ENCODE measurements around the gene NEU2. TPM values are rescaled to one million over a fixed set of nuclear protein-coding genes. Genes with fewer than 3 reads are reported as not detected.
A peak's percentile ranks its signal among the peaks of the same experiment; 100 is the strongest.
"Not testable (repeated sequence)": the region's sequence is repeated elsewhere in the genome, so short reads cannot be mapped to it uniquely, and the experiment has no call there.

Gene NEU2
- total RNA-seq, 5 donors from 2014 or later (not counting 1 experiment from before 2014, with no cell fraction given) = not detected

- DNase-seq (no peak), ATAC-seq (replicated peaks in 1 of 4) (no peak)
- Histone ChIP-seq H3K27ac (ENCODE audit: low read length) (no peak overlapping the region), H3K4me1 (ENCODE audit: control insufficient read depth in 1 of 2, extremely low read depth in 1 of 2, insufficient read depth in 2 of 2, low read length in 2 of 2) (peaks cover 0 to 15% of the 10 kb centered on the region in 2 experiments), H3K4me3 (ENCODE audit: control insufficient read depth in 1 of 2, extremely low read depth in 1 of 2, low read length in 1 of 2) (no peak overlapping the region), H3K27me3 (replicated peaks in 1 of 2; ENCODE audit: control insufficient read depth in 2 of 2, extremely low read depth in 1 of 2, insufficient read depth in 2 of 2, low read length in 1 of 2) (no peaks in the 10 kb centered on the region), H3K36me3 (ENCODE audit: control insufficient read depth in 2 of 2, extremely low read depth in 1 of 2, insufficient read depth in 1 of 2, low read length in 1 of 2) (no peaks in the 10 kb centered on the region), H3K9me3 (no peaks in the 10 kb centered on the region)
- 95% methylated on average over 9 of the region's 9 CpGs for WGBS (ENCODE audit: insufficient coverage)
- CTCF ChIA-PET = no interaction called here
- H3K9me3 Mint-ChIP-seq = no peaks in the 10 kb centered on the region
- no peak overlapping the region for H3K4me3 Mint-ChIP-seq
- H3K27me3 Mint-ChIP-seq = peaks cover 0 to 2% of the 10 kb centered on the region in 2 donors
- peaks cover 2 to 13% (median 6%) of the 10 kb centered on the region in 3 donors for H3K4me1 Mint-ChIP-seq
- no peak overlapping the region for H3K27ac Mint-ChIP-seq
- no peaks in the 10 kb centered on the region for H3K36me3 Mint-ChIP-seq
- POLR2A ChIA-PET = interaction anchor here in 1 of 2 donors (0.7 kb wide), 1 partner anchor 737 kb away, joined by 3 read pairs; no protein-coding TSS in a partner anchor
These were observed 15.2 kb downstream of the NEU2 start for GRCh38 chr2:233047667-233048066.

- Mint-ChIP-seq H3K27ac (peak overlapping the region in 1 of 2 donors; percentile 56), H3K9me3 (no peaks in the 10 kb centered on the region), H3K4me1 (peaks cover 2 to 14% (median 6%) of the 10 kb centered on the region in 3 donors), H3K36me3 (no peaks in the 10 kb centered on the region), H3K27me3 (peaks cover 0 to 2% of the 10 kb centered on the region in 2 donors), H3K4me3 (no peak overlapping the region)
- Histone ChIP-seq H3K27ac (ENCODE audit: low read length) (no peak overlapping the region), H3K4me3 (ENCODE audit: control insufficient read depth in 1 of 2, extremely low read depth in 1 of 2, low read length in 1 of 2) (no peak overlapping the region), H3K36me3 (ENCODE audit: control insufficient read depth in 2 of 2, extremely low read depth in 1 of 2, insufficient read depth in 1 of 2, low read length in 1 of 2) (no peaks in the 10 kb centered on the region), H3K27me3 (replicated peaks in 1 of 2; ENCODE audit: control insufficient read depth in 2 of 2, extremely low read depth in 1 of 2, insufficient read depth in 2 of 2, low read length in 1 of 2) (no peaks in the 10 kb centered on the region), H3K9me3 (no peaks in the 10 kb centered on the region), H3K4me1 (ENCODE audit: control insufficient read depth in 1 of 2, extremely low read depth in 1 of 2, insufficient read depth in 2 of 2, low read length in 2 of 2) (peaks cover 0 to 16% of the 10 kb centered on the region in 2 experiments)
- ATAC-seq (replicated peaks in 1 of 4) (no peak), DNase-seq (no peak)
- 88% methylated on average over 10 of the region's 10 CpGs for WGBS (ENCODE audit: insufficient coverage)
- CTCF ChIA-PET = interaction anchor here in 1 of 2 donors (0.7 kb wide), 1 partner anchor 226 kb away, joined by 3 read pairs; no protein-coding TSS in a partner anchor
- POLR2A ChIA-PET = interaction anchor here in 1 of 2 donors (0.6 kb wide), 1 partner anchor 12 kb away, joined by 3 read pairs; no protein-coding TSS in a partner anchor
These were observed 16.2 kb downstream of the NEU2 start for GRCh38 chr2:233048569-233049193.

GRCh38 chr2:233049194-233049761 lies 16.8 kb downstream of the NEU2 start:
- Mint-ChIP-seq H3K27me3 (peaks cover 0 to 2% of the 10 kb centered on the region in 2 donors), H3K36me3 (no peaks in the 10 kb centered on the region), H3K27ac (peak overlapping the region in 1 of 2 donors; percentile 56), H3K4me3 (no peak overlapping the region), H3K4me1 (peaks cover 8 to 20% (median 12%) of the 10 kb centered on the region in 3 donors), H3K9me3 (no peaks in the 10 kb centered on the region)
- Histone ChIP-seq H3K4me3 (ENCODE audit: control insufficient read depth in 1 of 2, extremely low read depth in 1 of 2, low read length in 1 of 2) (no peak overlapping the region), H3K4me1 (ENCODE audit: control insufficient read depth in 1 of 2, extremely low read depth in 1 of 2, insufficient read depth in 2 of 2, low read length in 2 of 2) (peaks cover 0 to 22% of the 10 kb centered on the region in 2 experiments), H3K27me3 (replicated peaks in 1 of 2; ENCODE audit: control insufficient read depth in 2 of 2, extremely low read depth in 1 of 2, insufficient read depth in 2 of 2, low read length in 1 of 2) (peaks cover 0 to 4% of the 10 kb centered on the region in 2 experiments), H3K36me3 (ENCODE audit: control insufficient read depth in 2 of 2, extremely low read depth in 1 of 2, insufficient read depth in 1 of 2, low read length in 1 of 2) (no peaks in the 10 kb centered on the region), H3K9me3 (no peaks in the 10 kb centered on the region), H3K27ac (ENCODE audit: low read length) (no peak overlapping the region)
- POLR2A ChIA-PET = no interaction called here
- CTCF ChIA-PET = no interaction called here
- 70% methylated on average over 3 of the region's 4 CpGs for WGBS (ENCODE audit: insufficient coverage)
- peak in 2 of 4 experiments; percentile 52 to 57 for ATAC-seq (replicated peaks in 1 of 4)
- DNase-seq = peak in 13 of 35 experiments; percentile 13 to 50 (median 24)

- no peak overlapping the region for H3K4me3 Mint-ChIP-seq
- H3K4me1 Mint-ChIP-seq = peaks cover 11 to 24% (median 17%) of the 10 kb centered on the region in 3 donors
- H3K27me3 Mint-ChIP-seq = peaks cover 0 to 2% of the 10 kb centered on the region in 2 donors
- Histone ChIP-seq H3K36me3 (ENCODE audit: control insufficient read depth in 2 of 2, extremely low read depth in 1 of 2, insufficient read depth in 1 of 2, low read length in 1 of 2) (no peaks in the 10 kb centered on the region), H3K9me3 (no peaks in the 10 kb centered on the region), H3K4me3 (ENCODE audit: control insufficient read depth in 1 of 2, extremely low read depth in 1 of 2, low read length in 1 of 2) (no peak overlapping the region), H3K27ac (ENCODE audit: low read length) (no peak overlapping the region), H3K27me3 (replicated peaks in 1 of 2; ENCODE audit: control insufficient read depth in 2 of 2, extremely low read depth in 1 of 2, insufficient read depth in 2 of 2, low read length in 1 of 2) (peaks cover 0 to 4% of the 10 kb centered on the region in 2 experiments), H3K4me1 (ENCODE audit: control insufficient read depth in 1 of 2, extremely low read depth in 1 of 2, insufficient read depth in 2 of 2, low read length in 2 of 2) (peaks cover 0 to 25% of the 10 kb centered on the region in 2 experiments)
- ChIA-PET POLR2A (no interaction called here), CTCF (interaction anchor here (0.6 to 1.5 kb wide), 3 partner anchors 9 to 1279 kb away, joined by 3 to 4 read pairs (median 3); no protein-coding TSS in a partner anchor)
- ATAC-seq (replicated peaks in 1 of 4) (no peak), DNase-seq (no peak)
- H3K36me3 Mint-ChIP-seq = no peaks in the 10 kb centered on the region
- H3K9me3 Mint-ChIP-seq = no peaks in the 10 kb centered on the region
- H3K27ac Mint-ChIP-seq = no peak overlapping the region
- whole genome bisulfite sequencing (ENCODE audit: insufficient coverage) = 87% methylated on average over 16 of the region's 24 CpGs
These were observed 19.0 kb downstream of the NEU2 start for GRCh38 chr2:233051241-233052149.

- H3K36me3 Mint-ChIP-seq; H3K27ac ChIP-seq (ENCODE audit: low read length); H3K27me3 ChIP-seq (replicated peaks in 1 of 2; ENCODE audit: control insufficient read depth in 2 of 2, extremely low read depth in 1 of 2, insufficient read depth in 2 of 2, low read length in 1 of 2); H3K9me3 Mint-ChIP-seq; ATAC-seq (replicated peaks in 1 of 4); DNase-seq; POLR2A ChIA-PET; H3K9me3 ChIP-seq; H3K4me3 ChIP-seq (ENCODE audit: control insufficient read depth in 1 of 2, extremely low read depth in 1 of 2, low read length in 1 of 2); H3K27ac Mint-ChIP-seq; H3K27me3 Mint-ChIP-seq; H3K36me3 ChIP-seq (ENCODE audit: control insufficient read depth in 2 of 2, extremely low read depth in 1 of 2, insufficient read depth in 1 of 2, low read length in 1 of 2); H3K4me3 Mint-ChIP-seq: not testable (repeated sequence)
- CTCF ChIA-PET = interaction anchor here (0.5 to 1.5 kb wide), 4 partner anchors 8 to 340 kb away, joined by 3 to 6 read pairs (median 4); no protein-coding TSS in a partner anchor
- no CpG with 5 or more reads among the region's 4 CpGs for WGBS (ENCODE audit: insufficient coverage)
- peaks cover 0 to 28% of the 10 kb centered on the region in 2 experiments for H3K4me1 ChIP-seq (ENCODE audit: control insufficient read depth in 1 of 2, extremely low read depth in 1 of 2, insufficient read depth in 2 of 2, low read length in 2 of 2)
- peaks cover 11 to 24% (median 17%) of the 10 kb centered on the region in 3 donors for H3K4me1 Mint-ChIP-seq
These were observed 20.0 kb downstream of the NEU2 start for GRCh38 chr2:233052517-233052916.
